Ecto neural progenitor cell (in vitro differentiated cells): ENCODE data around the gene FBXL20.
"Not testable (repeated sequence)": the region's sequence is repeated elsewhere in the genome, so short reads cannot be mapped to it uniquely, and the experiment has no call there.

Experiments
- DNase-seq: peaks from one replicate; pipeline ENCODE4 v3.0.0-alpha.2; 2018; ENCODE audit warnings: low spot score

The FBXL20 gene

DNA sequence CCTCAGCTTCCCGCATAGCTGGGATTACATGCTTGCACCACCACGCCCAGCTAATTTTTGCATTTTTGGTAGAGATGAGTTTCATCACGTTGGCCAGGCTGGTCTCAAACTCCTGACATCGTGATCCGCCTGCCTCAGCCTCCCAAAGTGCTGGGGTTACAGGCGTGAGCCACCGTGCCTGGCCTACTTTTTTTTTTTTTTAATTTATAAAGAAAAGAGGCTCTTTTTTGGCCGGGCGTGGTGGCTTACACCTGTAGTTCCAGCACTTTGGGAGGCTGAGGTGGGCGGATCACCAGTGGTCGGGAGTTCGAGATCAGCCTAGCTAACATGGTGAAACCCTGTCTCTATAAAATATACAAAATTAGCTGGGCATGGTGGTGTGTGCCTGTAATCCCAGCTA is 151.3 kb downstream of the FBXL20 start:
- not testable (repeated sequence) for DNase-seq

DNA sequence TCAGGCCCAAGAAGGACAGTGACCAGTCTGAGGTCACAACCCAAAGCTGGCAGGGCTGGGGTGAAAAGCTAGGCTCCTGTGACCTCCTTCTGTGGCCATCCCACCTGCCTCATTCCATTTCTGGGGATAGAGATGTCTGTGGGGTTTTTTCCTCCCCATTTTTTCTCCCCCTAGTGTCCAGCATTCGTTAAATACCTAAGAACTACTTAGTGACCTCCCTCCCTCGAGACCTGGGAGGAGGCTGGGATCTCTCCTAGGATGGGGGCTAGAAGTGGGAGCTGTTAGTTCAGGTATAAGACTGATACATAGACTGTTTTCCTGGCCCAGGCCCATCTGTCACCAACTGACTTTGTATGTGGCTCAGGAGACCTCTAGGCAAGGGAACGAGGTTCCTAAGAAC is 155.2 kb downstream of the FBXL20 start:
- no peak for DNase-seq

GRCh38 chr17:39244600-39245570 is 156.5 kb downstream of the FBXL20 start:
- DNase-seq, result peak; percentile 95

DNA sequence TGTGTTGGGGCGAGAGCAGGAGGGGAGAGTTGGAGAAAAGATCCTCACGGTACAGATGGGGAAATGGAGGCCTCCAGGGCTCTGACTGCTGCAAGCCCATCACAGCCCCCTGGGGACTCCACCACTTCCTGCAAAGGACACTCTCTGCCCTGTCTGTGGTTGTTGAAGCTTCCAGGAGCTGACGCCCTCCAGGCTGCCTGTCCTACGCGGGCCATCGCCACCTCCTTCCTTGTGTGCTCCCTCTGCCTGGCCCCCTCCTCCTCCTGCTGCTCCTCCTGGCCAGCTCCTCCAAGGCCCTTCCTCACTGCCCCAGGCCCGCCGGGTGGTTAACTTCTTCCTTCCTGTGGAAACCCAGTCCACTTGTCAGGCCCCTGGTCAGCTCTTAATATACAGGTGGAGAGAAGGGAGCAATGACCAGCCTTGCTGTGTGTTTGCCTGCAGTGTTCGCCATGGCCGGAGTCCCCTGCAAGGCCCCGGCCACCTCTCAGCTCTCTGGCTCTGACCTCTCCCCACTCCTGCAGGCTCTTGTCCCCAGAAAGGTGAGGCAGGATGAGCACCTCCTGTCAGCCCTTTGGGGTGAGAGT is 157.3 kb downstream of the FBXL20 start:
- DNase-seq, result no peak

GRCh38 chr17:39243155-39243554 is 158.3 kb downstream of the FBXL20 start:
- DNase-seq, result no peak

GRCh38 chr17:39240631-39241030 is 160.8 kb downstream of the FBXL20 start:
- DNase-seq, result no peak

GRCh38 chr17:39239640-39240314 is 161.6 kb downstream of the FBXL20 start:
- DNase-seq, result peak; percentile 84

DNA sequence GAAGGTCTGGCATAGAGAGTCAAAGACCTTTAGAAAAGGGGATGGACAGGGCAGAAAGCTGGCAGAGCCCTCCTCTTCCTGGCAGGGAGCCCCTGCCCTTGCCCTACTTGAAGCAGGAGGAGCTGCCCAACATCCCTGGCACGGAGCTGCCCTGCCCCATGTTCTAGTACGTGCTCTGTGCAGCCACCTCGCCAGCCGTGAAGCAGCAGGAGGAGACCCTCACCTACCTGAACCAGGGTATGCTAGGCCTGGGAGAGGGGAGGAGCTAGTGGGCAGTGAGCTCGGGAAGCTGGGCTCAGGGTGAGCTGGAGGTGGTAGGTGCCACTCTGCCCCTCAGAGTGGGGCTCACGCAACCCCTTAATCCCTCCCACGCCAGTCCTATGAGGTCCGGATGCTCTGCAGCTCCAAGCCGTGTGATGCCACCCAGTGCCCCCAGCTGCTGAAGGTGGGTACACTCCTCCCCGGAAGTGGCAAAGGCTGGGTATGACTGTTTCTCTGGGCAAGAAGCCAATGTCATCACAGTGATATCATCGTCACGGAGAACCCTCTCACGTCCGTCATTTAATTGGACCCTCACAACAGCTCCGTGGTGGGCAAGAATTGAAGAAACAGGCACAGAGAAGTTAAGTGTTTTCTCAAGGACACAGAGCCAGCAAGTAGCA is 163.0 kb downstream of the FBXL20 start:
- DNase-seq, result no peak

- peak; percentile 50 for DNase-seq
These were observed 163.8 kb downstream of the FBXL20 start for GRCh38 chr17:39237586-39237985.

- peak; percentile 58 for DNase-seq
These were observed 164.4 kb downstream of the FBXL20 start for GRCh38 chr17:39236981-39237441.

DNA sequence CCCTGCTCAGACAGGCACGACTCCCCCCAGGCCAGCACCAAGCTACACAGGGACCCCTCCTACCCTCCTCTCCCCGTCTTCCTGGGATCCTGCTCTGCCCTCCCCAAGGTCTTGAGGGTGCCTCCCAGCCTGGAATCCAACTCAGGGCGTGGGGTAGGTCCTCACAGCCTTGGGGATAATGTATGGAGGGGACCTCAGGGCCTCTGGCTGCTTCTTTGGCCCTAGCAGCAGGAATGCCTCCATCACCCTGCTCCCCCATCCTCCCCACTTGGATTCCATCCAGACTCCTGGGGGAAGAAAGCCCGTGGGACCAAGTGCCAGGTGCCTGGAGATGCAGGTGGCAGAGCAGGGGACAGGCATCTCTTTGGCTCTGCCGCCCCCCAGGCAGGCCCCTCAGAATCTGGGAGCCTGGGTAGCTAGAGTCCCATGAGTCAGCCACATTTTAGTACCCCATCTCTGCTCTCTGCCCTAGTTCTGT is 164.9 kb downstream of the FBXL20 start:
- DNase-seq, result peak; percentile 47

DNA sequence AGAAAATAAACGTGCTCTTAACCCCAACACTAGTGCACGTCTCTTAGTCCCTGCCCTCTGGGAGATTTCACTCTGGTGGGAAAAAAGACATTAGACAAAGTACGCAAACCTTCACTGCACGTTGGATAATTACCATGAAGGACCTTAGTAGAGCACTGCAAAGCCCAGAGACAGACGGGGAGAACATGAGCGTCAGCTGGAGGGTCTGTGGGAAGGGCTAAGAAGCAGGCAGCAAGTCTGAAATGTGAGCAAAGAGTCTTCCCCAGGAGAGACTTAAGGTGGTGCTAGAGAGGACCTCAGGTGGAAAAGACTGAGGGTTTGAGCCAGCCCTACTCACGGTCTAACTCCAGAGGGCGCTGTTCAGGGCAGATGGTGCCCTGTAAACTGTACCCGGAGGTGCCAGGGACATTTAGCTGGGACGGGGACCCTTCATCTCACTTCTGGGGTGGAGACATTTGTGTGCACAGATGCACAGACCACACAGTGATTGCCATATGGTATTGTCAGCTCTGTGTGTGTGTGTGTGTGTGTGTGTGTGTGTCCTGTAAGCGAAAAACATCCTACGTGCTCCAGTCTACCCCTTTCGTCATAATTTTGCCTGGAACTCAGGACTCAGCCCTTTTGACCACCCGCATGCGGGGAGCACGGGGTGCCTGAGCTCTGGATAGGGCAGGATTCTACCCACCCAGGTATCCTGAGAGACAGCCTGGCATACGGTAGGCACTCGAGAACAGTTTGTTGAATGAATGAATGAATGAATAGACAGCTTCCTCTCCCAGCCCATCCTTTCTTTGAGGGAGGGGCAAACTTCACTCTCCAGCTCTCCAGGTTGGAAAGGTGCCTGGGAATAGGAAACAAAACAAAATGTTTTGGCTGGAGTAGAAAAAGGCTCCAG is 165.6 kb downstream of the FBXL20 start:
- DNase-seq, result peak; percentile 84

DNA sequence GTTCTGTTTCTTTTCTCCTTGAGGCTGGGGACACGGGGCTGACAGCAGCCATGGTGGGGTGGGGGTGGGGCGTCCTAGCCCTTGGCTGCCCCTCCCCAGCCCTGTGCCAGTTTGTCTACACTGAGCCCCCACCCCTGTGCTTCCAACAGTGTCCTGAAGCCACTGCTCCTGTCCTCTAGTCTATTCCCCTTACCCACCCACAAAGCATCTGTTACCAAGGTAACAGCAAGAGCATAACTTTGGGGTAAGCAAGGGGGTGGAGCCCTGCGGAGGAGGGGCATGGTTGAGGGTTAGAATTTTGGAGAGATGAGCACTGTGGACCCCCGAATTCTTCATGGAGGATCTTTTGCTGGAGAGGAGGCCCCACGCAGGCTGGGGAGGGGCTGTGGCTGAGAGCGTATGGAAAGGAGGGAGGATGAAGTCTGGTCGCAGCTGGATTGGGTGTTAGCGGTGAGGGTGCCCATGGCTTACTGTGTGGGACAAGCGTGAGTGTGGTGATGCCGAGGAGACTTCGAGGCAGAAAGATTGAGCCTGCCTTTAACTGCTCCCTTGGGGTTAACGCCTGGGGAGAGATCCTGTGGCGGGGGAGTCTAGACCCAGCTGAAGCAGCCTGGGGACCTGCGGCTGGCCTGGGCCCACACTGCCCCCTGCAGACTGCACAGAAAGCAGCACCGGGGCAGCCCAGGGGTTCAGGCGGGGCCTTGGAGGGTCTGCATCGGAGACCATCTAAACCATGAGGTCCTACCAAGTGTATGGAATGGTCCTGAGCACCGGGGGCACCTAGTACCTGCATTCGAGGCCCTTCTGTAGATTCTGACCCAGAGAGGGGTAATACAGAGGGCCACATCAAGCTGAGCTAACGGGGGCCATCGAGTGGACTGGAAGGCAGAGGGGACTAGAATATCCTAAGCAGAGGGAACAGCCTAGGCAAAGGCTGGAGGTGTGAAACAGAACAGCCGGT is 169.6 kb downstream of the FBXL20 start:
- DNase-seq, result peak; percentile 88

- peak; percentile 60 for DNase-seq
These were observed 170.3 kb downstream of the FBXL20 start for GRCh38 chr17:39231091-39231561.

DNA sequence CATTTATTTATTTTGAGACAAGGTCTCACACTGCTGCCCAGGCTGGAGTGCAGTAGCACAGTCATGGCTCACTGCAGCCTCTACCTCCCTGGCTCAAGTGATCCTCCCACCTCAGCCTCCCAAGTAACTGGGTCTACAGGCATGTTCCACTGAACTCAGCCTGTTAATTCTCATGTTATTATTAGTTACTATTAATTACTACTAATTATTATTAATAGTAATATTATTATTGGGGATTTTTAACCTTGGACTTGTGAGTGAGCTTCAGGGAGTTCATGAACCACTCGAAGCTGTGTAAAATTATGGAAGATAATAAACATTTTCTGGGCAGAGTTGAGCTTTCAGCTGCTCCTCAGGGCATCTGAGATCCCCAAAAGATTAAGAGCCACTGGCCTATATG is 171.1 kb downstream of the FBXL20 start:
- no peak for DNase-seq

- DNase-seq, result peak; percentile 50
These were observed 172.0 kb downstream of the FBXL20 start for GRCh38 chr17:39229274-39229913.

- no peak for DNase-seq
These were observed 174.0 kb downstream of the FBXL20 start for GRCh38 chr17:39227364-39227919.

DNA sequence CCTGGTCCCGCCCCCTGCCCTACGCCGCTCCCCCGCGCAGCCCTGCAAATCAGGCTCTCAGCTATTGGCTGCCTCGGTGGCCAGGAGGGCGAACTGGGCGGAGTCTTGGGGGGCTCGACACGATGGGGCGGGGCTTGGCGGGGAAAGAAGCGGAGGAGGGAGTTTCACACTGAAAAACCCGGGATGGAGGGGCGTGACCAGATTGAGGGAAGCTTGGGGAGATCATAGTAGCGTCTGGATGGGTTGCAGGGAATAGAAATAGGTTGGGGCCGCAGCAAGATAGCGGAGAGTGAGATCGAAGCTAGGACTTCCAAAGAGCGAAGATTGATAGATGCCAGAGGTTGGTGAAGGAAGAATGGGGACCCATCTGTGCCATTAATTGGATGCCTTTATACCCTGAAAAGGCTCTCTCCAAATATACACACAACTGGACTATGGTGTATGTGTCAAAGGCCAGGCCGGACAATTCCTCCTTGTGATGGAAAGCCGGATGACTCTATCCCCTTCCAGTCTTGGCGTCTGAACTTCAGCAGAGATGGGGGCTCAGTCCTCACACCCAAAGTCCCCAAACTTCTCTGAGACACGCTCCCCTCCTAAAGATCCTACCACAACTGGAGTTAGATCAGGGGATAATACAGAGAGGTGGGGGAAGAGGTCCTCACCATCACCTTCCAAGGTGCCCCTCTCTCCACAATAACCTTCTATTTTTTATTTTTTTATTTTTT is 175.3 kb downstream of the FBXL20 start:
- DNase-seq, result peak; percentile 99
